HEK293 (cell line): ENCODE results near the gene INSRR.

ENCODE experiments used
- CTCF ChIA-PET: fragments of 350-600 bp; formaldehyde crosslinking; extraction: SDS; loops from one replicate; lab custom pipeline; 2021; ENCODE audit warnings: antibody characterized with exemption; lab: Yijun Ruan, JAX
- POLR2A ChIA-PET: fragments of 300-600 bp; formaldehyde crosslinking; extraction: SDS; loops from one replicate; lab custom pipeline; 2020; ENCODE audit warnings: antibody characterized with exemption, inconsistent platforms; lab: Yijun Ruan, JAX
- H3K27ac ChIP-seq: fragments of 200-500 bp; sonication (Bioruptor generic); 2 replicates; pipeline ENCODE4 v1.5.1; 2014; ENCODE audit warnings: low read depth, low read length, control low read depth, inconsistent platforms; ENCODE audit errors: extremely low read depth
- H3K36me3 ChIP-seq, 2 experiments: fragments of 200-500 bp in 1 of 2; sonication (Bioruptor generic) in 1 of 2; 1 replicate in 1 of 2; 2 replicates in 1 of 2; pipeline ENCODE4 v1.5.1; 2014 to 2017; ENCODE audit warnings: inconsistent platforms in 2 of 2, low read length in 2 of 2; ENCODE audit not compliant: control insufficient read depth in 2 of 2, insufficient read depth in 1 of 2
- H3K4me1 ChIP-seq: fragments of 200-500 bp; sonication (Bioruptor generic); 2 replicates; pipeline ENCODE4 v1.5.1; 2014; ENCODE audit warnings: mild to moderate bottlenecking, low read length, inconsistent platforms; ENCODE audit not compliant: control insufficient read depth, insufficient read depth
- H3K4me3 ChIP-seq: 2 replicates; pipeline ENCODE4 v1.5.1; 2011; ENCODE audit warnings: low read depth, mild to moderate bottlenecking, control low read depth, low read length, moderate library complexity
- H3K9me3 ChIP-seq: fragments of 200-500 bp; sonication (Bioruptor generic); 2 replicates; pipeline ENCODE4 v1.5.1; 2014; ENCODE audit warnings: low read depth, low read length, inconsistent platforms; ENCODE audit not compliant: control insufficient read depth, insufficient read depth
- EGR2 ChIP-seq: fragments of 450-650 bp; formaldehyde crosslinking; IDR thresholded peaks from 2 replicates; pipeline ENCODE4 v1.5.1; 2016; ENCODE audit warnings: low read depth, missing biosample characterization, missing genetic modification characterization
- ZBTB17 ChIP-seq: fragments of 450-650 bp; formaldehyde crosslinking; IDR thresholded peaks from 2 replicates; pipeline ENCODE4 v1.5.1; 2016; ENCODE audit warnings: missing biosample characterization, missing genetic modification characterization
- ZFHX2 ChIP-seq: fragments of 450-650 bp; formaldehyde crosslinking; conservative IDR thresholded peaks from 2 replicates; pipeline ENCODE4 v1.5.1; 2016; ENCODE audit warnings: missing biosample characterization, missing genetic modification characterization
- ZIC2 ChIP-seq: fragments of 450-650 bp; formaldehyde crosslinking; IDR thresholded peaks from 2 replicates; pipeline ENCODE4 v1.5.1; 2016; ENCODE audit warnings: missing biosample characterization, missing genetic modification characterization
- ZNF391 ChIP-seq: fragments of 450-650 bp; formaldehyde crosslinking; IDR thresholded peaks from 2 replicates; pipeline ENCODE4 v1.5.1; 2016; ENCODE audit warnings: low read depth, missing biosample characterization, missing genetic modification characterization, borderline replicate concordance
- ZNF518A ChIP-seq: fragments of 450-650 bp; formaldehyde crosslinking; conservative IDR thresholded peaks from 2 replicates; pipeline ENCODE4 v1.5.1; 2016; ENCODE audit warnings: low read depth, missing biosample characterization, missing genetic modification characterization
- ZNF610 ChIP-seq: fragments of 450-650 bp; formaldehyde crosslinking; IDR thresholded peaks from 2 replicates; pipeline ENCODE4 v1.5.1; 2016; ENCODE audit warnings: missing biosample characterization, missing genetic modification characterization, borderline replicate concordance
- ZNF692 ChIP-seq: fragments of 450-650 bp; formaldehyde crosslinking; IDR thresholded peaks from 2 replicates; pipeline ENCODE4 v1.5.1; 2016; ENCODE audit warnings: missing biosample characterization, missing genetic modification characterization

The INSRR gene

GRCh38 chr1:156884560-156885184 lies 25.8 kb upstream of the INSRR start:
- Histone ChIP-seq H3K27ac (no peak overlapping the region), H3K4me1 (no peaks in the 10 kb centered on the region)
- POLR2A ChIA-PET: no interaction called here

GRCh38 chr1:156883919-156884318 lies 25.0 kb upstream of the INSRR start:
- CTCF ChIA-PET: interaction anchor here (0.6 to 6.8 kb wide), 8 partner anchors 7 to 194 kb away, joined by 3 to 37 read pairs (median 7); partner anchors contain the start of gene NTRK1

More at GRCh38 chr1:156884560-156885184, 25.8 kb upstream of the INSRR start:
- TF ChIP-seq EGR2 (0 out of 2 replicates have a peak, but pooled peaks have one; percentile 38), ZFHX2 (tag by site-specific recombination) (0 out of 2 replicates have a peak, but pooled peaks have one; percentile 22), ZNF391 (tag by site-specific recombination) (no peak), ZBTB17 (tag by site-specific recombination) (peak; percentile 59; the same call in 1 of the 2 replicates), ZNF610 (tag by site-specific recombination) (no peak)
- TF ChIP-seq, all 188 proteins: peak for 3
- Histone ChIP-seq H3K36me3 (no peaks in the 10 kb centered on the region), H3K9me3 (no peaks in the 10 kb centered on the region), H3K4me3 (no peak overlapping the region)
- CTCF ChIA-PET: interaction anchor here (0.6 to 10.2 kb wide), 13 partner anchors 6 to 203 kb away, joined by 3 to 136 read pairs (median 4); partner anchors contain the start of genes INSRR and NTRK1

More at GRCh38 chr1:156883919-156884318, 25.0 kb upstream of the INSRR start:
- Histone ChIP-seq H3K4me3 (no peak overlapping the region), H3K27ac (no peak overlapping the region), H3K4me1 (no peaks in the 10 kb centered on the region), H3K36me3 (no peaks in the 10 kb centered on the region), H3K9me3 (no peaks in the 10 kb centered on the region)
- peak; percentile 60 for TF ChIP-seq ZIC2 (tag by site-specific recombination)
- no peak for TF ChIP-seq ZNF518A (tag by site-specific recombination)
- no peak for TF ChIP-seq ZNF692 (tag by site-specific recombination)
- POLR2A ChIA-PET: no interaction called here
